Measurements from ENCODE around the gene SH3GL1. TPM values are rescaled to one million over a fixed set of nuclear protein-coding genes. Genes with fewer than 3 reads are reported as not detected.

SH3GL1 gene
- total RNA-seq, 1 donor from 2014 or later: 115 TPM

DNA sequence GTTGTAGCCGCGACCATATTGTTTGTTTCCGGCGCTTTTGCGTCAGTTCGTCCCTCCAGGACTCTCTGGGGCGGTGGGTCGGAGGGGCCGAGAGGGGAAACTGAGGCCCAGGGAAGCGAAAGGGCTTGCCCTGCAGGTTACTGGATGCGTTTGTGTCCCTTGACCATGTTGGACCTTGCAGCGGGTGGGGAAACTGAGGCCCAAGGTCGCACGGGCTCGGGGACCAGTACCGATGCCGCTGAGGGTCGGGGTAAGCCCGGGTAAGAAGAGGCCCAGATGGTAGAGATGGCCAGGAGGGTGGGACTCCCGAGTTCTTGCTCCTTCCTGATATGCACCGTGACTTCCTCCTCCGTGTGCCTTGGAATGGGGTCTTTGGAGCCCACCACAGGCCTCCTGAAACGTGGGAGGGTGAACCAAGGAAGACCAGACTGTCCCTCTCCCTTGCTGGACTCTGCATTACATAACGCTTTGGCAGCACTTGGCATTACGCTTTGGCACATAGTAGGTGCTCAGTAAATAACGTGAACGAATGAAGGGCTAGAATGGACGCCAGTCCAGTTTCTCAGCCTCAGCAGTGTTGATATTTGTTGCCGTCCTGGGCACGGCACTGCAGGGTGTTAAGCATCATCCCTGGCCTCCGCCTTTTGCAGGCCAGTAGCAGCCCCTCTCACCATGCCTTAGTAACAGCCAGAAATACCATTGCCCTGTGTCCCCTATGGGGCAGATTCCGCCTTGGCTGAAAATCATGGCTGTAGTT lies 2.8 kb upstream of the SH3GL1 start:
- Mint-ChIP-seq H3K27me3 (ENCODE audit: unreplicated experiment) (no peaks in the 10 kb centered on the region), H3K4me1 (ENCODE audit: unreplicated experiment) (peaks cover 44% of the 10 kb centered on the region), H3K9me3 (ENCODE audit: unreplicated experiment) (no peaks in the 10 kb centered on the region), H3K27ac (ENCODE audit: unreplicated experiment) (peak overlapping the region; percentile 54), H3K36me3 (ENCODE audit: unreplicated experiment) (no peaks in the 10 kb centered on the region), H3K4me3 (ENCODE audit: unreplicated experiment) (peak overlapping the region; percentile 80)
- TF ChIP-seq, protein P1, sequence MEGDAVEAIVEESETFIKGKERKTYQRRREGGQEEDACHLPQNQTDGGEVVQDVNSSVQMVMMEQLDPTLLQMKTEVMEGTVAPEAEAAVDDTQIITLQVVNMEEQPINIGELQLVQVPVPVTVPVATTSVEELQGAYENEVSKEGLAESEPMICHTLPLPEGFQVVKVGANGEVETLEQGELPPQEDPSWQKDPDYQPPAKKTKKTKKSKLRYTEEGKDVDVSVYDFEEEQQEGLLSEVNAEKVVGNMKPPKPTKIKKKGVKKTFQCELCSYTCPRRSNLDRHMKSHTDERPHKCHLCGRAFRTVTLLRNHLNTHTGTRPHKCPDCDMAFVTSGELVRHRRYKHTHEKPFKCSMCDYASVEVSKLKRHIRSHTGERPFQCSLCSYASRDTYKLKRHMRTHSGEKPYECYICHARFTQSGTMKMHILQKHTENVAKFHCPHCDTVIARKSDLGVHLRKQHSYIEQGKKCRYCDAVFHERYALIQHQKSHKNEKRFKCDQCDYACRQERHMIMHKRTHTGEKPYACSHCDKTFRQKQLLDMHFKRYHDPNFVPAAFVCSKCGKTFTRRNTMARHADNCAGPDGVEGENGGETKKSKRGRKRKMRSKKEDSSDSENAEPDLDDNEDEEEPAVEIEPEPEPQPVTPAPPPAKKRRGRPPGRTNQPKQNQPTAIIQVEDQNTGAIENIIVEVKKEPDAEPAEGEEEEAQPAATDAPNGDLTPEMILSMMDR (IDR thresholded peaks at IDR 0.05): no peak
- DNase-seq (ENCODE audit: extremely low spot score, unreplicated experiment): no peak

DNA sequence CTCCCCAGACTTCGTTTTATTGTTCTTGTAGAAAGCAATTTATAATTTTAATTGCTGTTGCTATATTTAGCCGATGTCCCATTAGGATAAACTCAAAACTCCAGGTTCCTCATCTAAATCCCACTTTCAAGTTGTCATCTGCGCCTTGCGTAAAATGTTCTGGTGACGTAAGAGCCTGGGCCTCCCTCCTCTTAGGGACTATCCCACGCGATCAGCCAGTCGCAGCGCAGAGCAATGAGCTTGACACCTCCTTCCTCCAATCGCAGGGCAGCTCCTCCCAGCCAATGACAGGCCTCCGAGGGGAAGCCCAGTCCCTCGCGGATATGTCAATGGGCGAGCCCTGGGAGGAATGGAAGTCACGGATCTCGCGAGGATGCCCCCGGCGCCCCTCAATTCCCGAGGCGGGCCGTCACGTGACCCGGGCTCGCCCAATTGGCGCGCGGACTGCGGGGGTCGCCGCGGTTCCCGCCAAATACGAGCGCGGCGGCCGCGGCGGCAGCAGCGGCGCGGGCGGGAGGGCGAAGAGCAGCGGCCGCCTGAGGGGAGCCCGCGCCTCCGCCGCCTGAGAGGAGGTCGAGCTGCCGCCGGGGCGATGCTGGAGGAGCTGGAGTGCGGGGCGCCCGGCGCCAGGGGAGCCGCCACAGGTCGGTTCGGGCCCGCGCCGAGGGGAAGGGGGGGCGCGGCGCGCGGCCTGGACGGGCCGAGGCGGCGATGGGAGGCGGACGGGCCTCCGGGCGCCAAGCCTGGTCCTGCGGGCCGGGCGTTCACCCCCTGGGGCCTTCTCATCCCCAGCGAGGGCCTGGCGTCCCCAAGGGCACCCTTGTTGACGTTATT lies 2.0 kb upstream of the SH3GL1 start, which contains the start of gene CHAF1A:
Gene CHAF1A (plus strand): TSS at position 470 of the 834 bp plus-strand sequence. CDS start 123 bp downstream, at position 593.
- H3K4me3 Mint-ChIP-seq (ENCODE audit: unreplicated experiment): peak within 1 kb of the TSS; percentile 84
- no peaks in the 10 kb centered on the region for H3K27me3 Mint-ChIP-seq (ENCODE audit: unreplicated experiment)
- H3K4me1 Mint-ChIP-seq (ENCODE audit: unreplicated experiment): peaks cover 46% of the 10 kb centered on the region
- peak; percentile 100 for DNase-seq (ENCODE audit: extremely low spot score, unreplicated experiment)
- no peaks in the 10 kb centered on the region for H3K9me3 Mint-ChIP-seq (ENCODE audit: unreplicated experiment)
- H3K36me3 Mint-ChIP-seq (ENCODE audit: unreplicated experiment): no peaks in the 10 kb centered on the region
- TF ChIP-seq, protein P1 (IDR thresholded peaks at IDR 0.05): no peak
- H3K27ac Mint-ChIP-seq (ENCODE audit: unreplicated experiment): peak within 1 kb of the TSS; percentile 97

DNA sequence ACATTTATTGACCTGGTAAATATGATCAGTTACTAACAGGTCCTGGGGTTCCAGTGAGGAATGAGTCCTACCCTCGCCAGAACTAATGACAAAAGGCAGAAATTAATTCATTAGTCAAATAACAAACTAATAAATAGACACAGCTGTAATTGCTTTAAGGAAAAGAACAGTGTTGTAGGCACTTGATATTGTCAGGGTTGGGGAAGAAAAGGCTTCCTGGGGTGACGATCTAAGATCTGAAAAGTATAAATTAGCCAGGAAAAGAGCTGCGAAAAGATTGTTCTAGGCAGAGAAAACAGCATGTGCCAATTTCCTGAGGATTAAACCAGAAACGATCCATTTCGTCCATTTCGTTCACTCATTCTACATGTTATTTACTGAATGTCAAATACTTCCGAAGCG lies 1.4 kb upstream of the SH3GL1 start:
- H3K27me3 Mint-ChIP-seq (ENCODE audit: unreplicated experiment): no peaks in the 10 kb centered on the region
- TF ChIP-seq, protein P1 (IDR thresholded peaks at IDR 0.05): no peak
- H3K36me3 Mint-ChIP-seq (ENCODE audit: unreplicated experiment): peaks cover 2% of the 10 kb centered on the region
- peaks cover 51% of the 10 kb centered on the region for H3K4me1 Mint-ChIP-seq (ENCODE audit: unreplicated experiment)
- peak overlapping the region; percentile 84 for H3K4me3 Mint-ChIP-seq (ENCODE audit: unreplicated experiment)
- H3K9me3 Mint-ChIP-seq (ENCODE audit: unreplicated experiment): no peaks in the 10 kb centered on the region
- peak overlapping the region; percentile 97 for H3K27ac Mint-ChIP-seq (ENCODE audit: unreplicated experiment)
- DNase-seq (ENCODE audit: extremely low spot score, unreplicated experiment): no peak

DNA sequence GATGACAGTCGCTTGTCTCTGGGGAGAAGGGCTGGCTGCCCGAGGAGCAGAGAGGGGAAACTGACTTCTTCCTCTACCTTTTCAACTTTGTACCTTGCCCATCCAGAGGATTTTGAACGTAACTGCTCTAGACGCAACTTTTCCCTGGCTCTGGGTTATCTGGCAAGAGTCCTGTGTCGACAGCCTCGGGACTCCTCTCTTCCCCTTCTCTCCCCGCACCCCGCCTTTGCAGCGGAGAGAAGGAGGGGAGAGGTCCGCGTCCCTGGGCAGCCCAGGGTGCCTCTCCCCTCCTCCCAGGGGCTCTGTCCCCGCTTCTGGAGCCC lies 574 bp downstream of the SH3GL1 start:
- no peak for DNase-seq (ENCODE audit: extremely low spot score, unreplicated experiment)
- H3K4me3 Mint-ChIP-seq (ENCODE audit: unreplicated experiment): peak overlapping the region; percentile 81
- H3K27ac Mint-ChIP-seq (ENCODE audit: unreplicated experiment): peak overlapping the region; percentile 85
- TF ChIP-seq, protein P1 (IDR thresholded peaks at IDR 0.05): no peak
- no peaks in the 10 kb centered on the region for H3K9me3 Mint-ChIP-seq (ENCODE audit: unreplicated experiment)
- H3K36me3 Mint-ChIP-seq (ENCODE audit: unreplicated experiment): peaks cover 10% of the 10 kb centered on the region
- H3K4me1 Mint-ChIP-seq (ENCODE audit: unreplicated experiment): peaks cover 54% of the 10 kb centered on the region
- no peaks in the 10 kb centered on the region for H3K27me3 Mint-ChIP-seq (ENCODE audit: unreplicated experiment)
